Neural cell (in vitro differentiated cells): Measurements from ENCODE around the gene C1orf198. TPM values are rescaled to one million over a fixed set of nuclear protein-coding genes. Genes with fewer than 3 reads are reported as not detected.

Source experiments
- H2AFZ ChIP-seq: fragments of 200-600, 300-800 bp; sonication (generic), shearing (Covaris generic); 2 replicates; pipeline ENCODE4 v1.6.0; 2014; ENCODE audit warnings: low read depth, mild to moderate bottlenecking, antibody characterized with exemption, low read length, moderate library complexity
- H3F3A ChIP-seq: fragments of 200-600 bp; shearing (Covaris generic); 2 replicates; pipeline ENCODE4 v1.6.1; 2016; ENCODE audit warnings: mild to moderate bottlenecking, moderate library complexity, mixed read lengths, antibody characterized with exemption, low read length; ENCODE audit not compliant: insufficient read depth, poor library complexity, severe bottlenecking
- H3K27ac ChIP-seq: fragments of 200-600, 300-800 bp; sonication (generic), shearing (Covaris generic); 2 replicates; pipeline ENCODE4 v1.5.1; 2014; ENCODE audit warnings: mild to moderate bottlenecking, low read length, moderate library complexity
- H3K27me3 ChIP-seq: fragments of 300-800, 200-600 bp; sonication (generic), shearing (Covaris generic); 2 replicates; pipeline ENCODE4 v1.6.0; 2014; ENCODE audit warnings: mild to moderate bottlenecking, low read depth, low read length, moderate library complexity; ENCODE audit not compliant: insufficient read depth
- H3K36me3 ChIP-seq: fragments of 300-800, 200-600 bp; sonication (generic), shearing (Covaris generic); 2 replicates; pipeline ENCODE4 v1.5.1; 2014; ENCODE audit warnings: mild to moderate bottlenecking, antibody characterized with exemption, low read length, moderate library complexity; ENCODE audit not compliant: insufficient read depth
- H3K4me2 ChIP-seq: fragments of 300-800, 200-600 bp; sonication (generic), shearing (Covaris generic); 2 replicates; pipeline ENCODE4 v1.6.0; 2014; ENCODE audit warnings: mild to moderate bottlenecking, low read length
- H3K4me3 ChIP-seq: fragments of 300-800, 200-600 bp; sonication (generic), shearing (Covaris generic); 2 replicates; pipeline ENCODE4 v1.5.1; 2014; ENCODE audit warnings: mild to moderate bottlenecking, low read length, moderate library complexity
- H3K79me2 ChIP-seq: fragments of 200-600 bp; shearing (Covaris generic); replicated peaks from 2 replicates; pipeline ENCODE4 v1.6.0; 2014; ENCODE audit warnings: mild to moderate bottlenecking, low read length, moderate library complexity; ENCODE audit not compliant: insufficient read depth
- H3K9ac ChIP-seq: fragments of 300-800, 200-600 bp; sonication (generic), shearing (Covaris generic); 2 replicates; pipeline ENCODE4 v1.6.1; 2016; ENCODE audit warnings: mild to moderate bottlenecking, low read length, mixed read lengths
- H3K9me2 ChIP-seq: fragments of 200-600 bp; shearing (Covaris generic); 2 replicates; pipeline ENCODE4 v1.6.1; 2016; ENCODE audit warnings: mild to moderate bottlenecking, low read length, mixed read lengths; ENCODE audit not compliant: insufficient read depth
- H3K9me3 ChIP-seq: fragments of 200-600, 300-800 bp; sonication (generic), shearing (Covaris generic); 2 replicates; pipeline ENCODE4 v1.6.1; 2016; ENCODE audit warnings: mild to moderate bottlenecking, mixed run types, low read length, moderate library complexity, mixed read lengths
- H4K20me1 ChIP-seq: fragments of 200-600 bp; shearing (Covaris generic); 2 replicates; pipeline ENCODE4 v1.6.1; 2016; ENCODE audit warnings: mild to moderate bottlenecking, mixed run types; ENCODE audit not compliant: insufficient read depth
- EP300 ChIP-seq: fragments of 450-650 bp; conservative IDR thresholded peaks from 2 replicates; pipeline ENCODE4 v1.6.1; 2014; ENCODE audit warnings: antibody characterized with exemption, mild to moderate bottlenecking, moderate library complexity; ENCODE audit not compliant: poor library complexity, severe bottlenecking
- EZH2 ChIP-seq: fragments of 200-600, 300-800 bp; shearing (Covaris generic), sonication (generic); IDR thresholded peaks from 2 replicates; pipeline ENCODE4 v1.6.1; 2014; ENCODE audit warnings: antibody characterized with exemption, low read length, borderline replicate concordance, mild to moderate bottlenecking; ENCODE audit not compliant: insufficient read depth, poor library complexity, severe bottlenecking
- MXI1 ChIP-seq: fragments of 450-650 bp; conservative IDR thresholded peaks from 2 replicates; pipeline ENCODE4 v1.6.1; 2014; ENCODE audit warnings: antibody characterized with exemption, mild to moderate bottlenecking; ENCODE audit not compliant: poor library complexity, severe bottlenecking
- POLR2AphosphoS5 ChIP-seq: IDR thresholded peaks from 2 replicates; pipeline ENCODE4 v1.6.1; 2012
- RAD21 ChIP-seq: fragments of 450-650 bp; conservative IDR thresholded peaks from 2 replicates; pipeline ENCODE4 v1.6.1; 2014; ENCODE audit warnings: antibody characterized with exemption, mild to moderate bottlenecking, moderate library complexity
- SMC3 ChIP-seq: fragments of 450-650 bp; conservative IDR thresholded peaks from 2 replicates; pipeline ENCODE4 v1.6.1; 2014; ENCODE audit warnings: antibody characterized with exemption, mild to moderate bottlenecking, moderate library complexity; ENCODE audit not compliant: poor library complexity
- TAF1 ChIP-seq: IDR thresholded peaks from 2 replicates; pipeline ENCODE4 v1.6.1; 2012; ENCODE audit warnings: low read depth
- polyA plus RNA-seq: library from polyadenylated mRNA; depleted of rRNA; stranded (reverse); fragments of >200 nt; gene quantifications from 2 replicates; pipeline ENCODE4 v1.2.3, GENCODE V29; 2014
- TF ChIP-seq, protein P1 (sequence below): IDR thresholded peaks from 2 replicates; pipeline ENCODE4 v1.6.1; 2012; ENCODE audit warnings: borderline replicate concordance
- TF ChIP-seq, protein P2 (sequence below): fragments of 450-650 bp; IDR thresholded peaks from 2 replicates; pipeline ENCODE4 v1.5.1; 2014; ENCODE audit warnings: antibody characterized with exemption, mild to moderate bottlenecking, moderate library complexity; ENCODE audit not compliant: poor library complexity, severe bottlenecking

Gene C1orf198
- polyA plus RNA-seq, 1 donor from 2014 or later = 16.7 TPM

DNA sequence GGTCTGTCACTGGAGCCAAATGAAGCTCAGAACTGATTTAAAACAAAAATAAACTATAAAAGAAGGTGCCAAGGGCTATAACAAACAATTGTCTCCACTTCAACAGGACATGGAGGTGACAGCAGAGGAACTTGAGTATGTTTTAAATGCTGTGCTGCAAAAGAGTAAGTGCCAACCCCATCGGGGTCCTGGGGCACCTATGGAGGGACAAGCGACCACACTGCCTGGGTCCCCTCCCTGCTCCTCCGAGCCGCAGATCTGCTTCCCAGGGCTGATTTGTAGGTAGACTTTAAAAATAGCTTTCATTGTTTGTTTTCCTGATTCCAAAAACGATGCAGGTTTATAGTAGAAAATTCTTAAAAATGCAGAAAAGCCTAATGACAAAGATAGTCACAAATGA lies 78.3 kb downstream of the C1orf198 start:
- H3K27me3 ChIP-seq = no peaks in the 10 kb centered on the region
- no peak overlapping the region for H3K4me2 ChIP-seq
- TF ChIP-seq SMC3 (no peak), EP300 (no peak), TAF1 (no peak), EZH2 (no peak), POLR2AphosphoS5 (no peak), RAD21 (no peak), MXI1 (no peak)
- TF ChIP-seq, protein P1, sequence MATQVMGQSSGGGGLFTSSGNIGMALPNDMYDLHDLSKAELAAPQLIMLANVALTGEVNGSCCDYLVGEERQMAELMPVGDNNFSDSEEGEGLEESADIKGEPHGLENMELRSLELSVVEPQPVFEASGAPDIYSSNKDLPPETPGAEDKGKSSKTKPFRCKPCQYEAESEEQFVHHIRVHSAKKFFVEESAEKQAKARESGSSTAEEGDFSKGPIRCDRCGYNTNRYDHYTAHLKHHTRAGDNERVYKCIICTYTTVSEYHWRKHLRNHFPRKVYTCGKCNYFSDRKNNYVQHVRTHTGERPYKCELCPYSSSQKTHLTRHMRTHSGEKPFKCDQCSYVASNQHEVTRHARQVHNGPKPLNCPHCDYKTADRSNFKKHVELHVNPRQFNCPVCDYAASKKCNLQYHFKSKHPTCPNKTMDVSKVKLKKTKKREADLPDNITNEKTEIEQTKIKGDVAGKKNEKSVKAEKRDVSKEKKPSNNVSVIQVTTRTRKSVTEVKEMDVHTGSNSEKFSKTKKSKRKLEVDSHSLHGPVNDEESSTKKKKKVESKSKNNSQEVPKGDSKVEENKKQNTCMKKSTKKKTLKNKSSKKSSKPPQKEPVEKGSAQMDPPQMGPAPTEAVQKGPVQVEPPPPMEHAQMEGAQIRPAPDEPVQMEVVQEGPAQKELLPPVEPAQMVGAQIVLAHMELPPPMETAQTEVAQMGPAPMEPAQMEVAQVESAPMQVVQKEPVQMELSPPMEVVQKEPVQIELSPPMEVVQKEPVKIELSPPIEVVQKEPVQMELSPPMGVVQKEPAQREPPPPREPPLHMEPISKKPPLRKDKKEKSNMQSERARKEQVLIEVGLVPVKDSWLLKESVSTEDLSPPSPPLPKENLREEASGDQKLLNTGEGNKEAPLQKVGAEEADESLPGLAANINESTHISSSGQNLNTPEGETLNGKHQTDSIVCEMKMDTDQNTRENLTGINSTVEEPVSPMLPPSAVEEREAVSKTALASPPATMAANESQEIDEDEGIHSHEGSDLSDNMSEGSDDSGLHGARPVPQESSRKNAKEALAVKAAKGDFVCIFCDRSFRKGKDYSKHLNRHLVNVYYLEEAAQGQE = no peak
- TF ChIP-seq, protein P2, sequence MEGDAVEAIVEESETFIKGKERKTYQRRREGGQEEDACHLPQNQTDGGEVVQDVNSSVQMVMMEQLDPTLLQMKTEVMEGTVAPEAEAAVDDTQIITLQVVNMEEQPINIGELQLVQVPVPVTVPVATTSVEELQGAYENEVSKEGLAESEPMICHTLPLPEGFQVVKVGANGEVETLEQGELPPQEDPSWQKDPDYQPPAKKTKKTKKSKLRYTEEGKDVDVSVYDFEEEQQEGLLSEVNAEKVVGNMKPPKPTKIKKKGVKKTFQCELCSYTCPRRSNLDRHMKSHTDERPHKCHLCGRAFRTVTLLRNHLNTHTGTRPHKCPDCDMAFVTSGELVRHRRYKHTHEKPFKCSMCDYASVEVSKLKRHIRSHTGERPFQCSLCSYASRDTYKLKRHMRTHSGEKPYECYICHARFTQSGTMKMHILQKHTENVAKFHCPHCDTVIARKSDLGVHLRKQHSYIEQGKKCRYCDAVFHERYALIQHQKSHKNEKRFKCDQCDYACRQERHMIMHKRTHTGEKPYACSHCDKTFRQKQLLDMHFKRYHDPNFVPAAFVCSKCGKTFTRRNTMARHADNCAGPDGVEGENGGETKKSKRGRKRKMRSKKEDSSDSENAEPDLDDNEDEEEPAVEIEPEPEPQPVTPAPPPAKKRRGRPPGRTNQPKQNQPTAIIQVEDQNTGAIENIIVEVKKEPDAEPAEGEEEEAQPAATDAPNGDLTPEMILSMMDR = no peak
- H3K9me2 ChIP-seq = no peaks in the 10 kb centered on the region
- H3K79me2 ChIP-seq = no peaks in the 10 kb centered on the region
- no peak overlapping the region for H3K9ac ChIP-seq
- H3K4me3 ChIP-seq = no peak overlapping the region
- no peaks in the 10 kb centered on the region for H3K36me3 ChIP-seq
- no peaks in the 10 kb centered on the region for H3K9me3 ChIP-seq
- no peak overlapping the region for H2AFZ ChIP-seq
- no peaks in the 10 kb centered on the region for H4K20me1 ChIP-seq
- no peaks in the 10 kb centered on the region for H3F3A ChIP-seq
- no peak overlapping the region for H3K27ac ChIP-seq

DNA sequence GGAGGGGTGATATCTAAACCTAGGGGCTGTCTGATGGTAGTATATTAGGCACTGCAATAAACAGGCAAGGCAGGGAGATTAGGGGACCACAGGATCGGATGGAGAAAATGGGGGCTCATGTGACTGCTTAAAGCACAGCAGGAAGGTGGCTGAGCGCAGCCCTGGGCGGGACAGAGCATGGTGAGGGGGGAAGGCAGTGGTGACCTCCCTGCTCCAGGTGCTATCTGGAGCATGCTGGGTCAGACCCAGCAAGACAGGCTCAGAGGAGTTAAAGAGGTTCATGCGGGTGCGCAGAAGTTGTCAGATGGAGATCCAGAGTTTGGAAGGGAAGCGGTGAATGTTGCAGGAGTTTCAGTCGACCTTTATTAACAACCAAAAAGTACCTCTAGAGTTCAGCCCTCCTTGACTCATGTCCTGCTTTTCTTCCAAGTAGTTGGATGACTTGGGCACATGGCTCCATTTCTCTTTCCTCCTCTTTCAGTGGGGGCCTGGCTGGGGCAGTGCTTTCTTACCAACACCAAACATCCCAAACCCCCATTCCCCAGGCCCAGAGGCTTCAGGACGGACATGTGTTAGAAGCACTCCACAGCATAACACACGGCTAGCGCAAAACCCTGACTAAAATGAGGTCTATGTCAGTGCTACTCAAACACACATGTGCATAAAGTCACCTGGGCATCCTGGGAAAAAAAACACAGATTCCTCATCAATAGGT lies 79.6 kb downstream of the C1orf198 start:
- no peaks in the 10 kb centered on the region for H3K36me3 ChIP-seq
- H2AFZ ChIP-seq = no peak overlapping the region
- H3K27ac ChIP-seq = no peak overlapping the region
- no peaks in the 10 kb centered on the region for H3K9me2 ChIP-seq
- H4K20me1 ChIP-seq = no peaks in the 10 kb centered on the region
- H3K9me3 ChIP-seq = no peaks in the 10 kb centered on the region
- no peak overlapping the region for H3K9ac ChIP-seq
- H3F3A ChIP-seq = no peaks in the 10 kb centered on the region
- H3K27me3 ChIP-seq = no peaks in the 10 kb centered on the region
- no peaks in the 10 kb centered on the region for H3K79me2 ChIP-seq
- TF ChIP-seq EZH2 = no peak
- no peak for TF ChIP-seq TAF1
- no peak for TF ChIP-seq POLR2AphosphoS5
- no peak for TF ChIP-seq MXI1
- no peak for TF ChIP-seq RAD21
- TF ChIP-seq, protein P2 = no peak
- TF ChIP-seq SMC3 = no peak
- no peak overlapping the region for H3K4me2 ChIP-seq
- no peak overlapping the region for H3K4me3 ChIP-seq
